CD4-positive, alpha-beta T cell (primary cell): ENCODE results near the gene SORCS2. TPM values are rescaled to one million over a fixed set of nuclear protein-coding genes. Genes with fewer than 3 reads are reported as not detected.

ENCODE experiments used
- ATAC-seq: fragments of 200-7000 bp; cut with Tn5 transposase; one replicate; pipeline ENCODE4 v1.10.0; 2022; ENCODE audit warnings: mild to moderate bottlenecking; ENCODE audit not compliant: poor library complexity
- CTCF ChIA-PET: fragments of 350-600 bp; sonication (Branson Sonifier 250); formaldehyde crosslinking; loops from one replicate; lab custom pipeline; 2021; ENCODE audit warnings: antibody characterized with exemption, inconsistent platforms; lab: Charles Lee
- POLR2A ChIA-PET: fragments of 350-600 bp; sonication (Branson Sonifier 250); formaldehyde crosslinking; loops from one replicate; lab custom pipeline; 2021; ENCODE audit warnings: antibody characterized with exemption, inconsistent platforms; lab: Charles Lee
- DNase-seq, 14 experiments: peaks; one replicate each; pipeline ENCODE4 v3.0.0-alpha.2; 2013 to 2020; ENCODE audit warnings: mixed read lengths in 2 of 14
- H3K27ac ChIP-seq, 2 donors: one replicate each; pipeline versions ENCODE4 v1.5.1 to v1.7.0; 2013; ENCODE audit warnings: low read length in 2 of 2, low read depth in 1 of 2, mild to moderate bottlenecking in 1 of 2
- H3K27me3 ChIP-seq, 2 experiments: 1 replicate in 1 of 2; 2 replicates in 1 of 2; pipeline versions ENCODE4 v1.6.1 to v1.7.0; 2013; ENCODE audit warnings: low read length in 2 of 2, control low read depth in 1 of 2, mild to moderate bottlenecking in 1 of 2, moderate library complexity in 1 of 2; ENCODE audit not compliant: insufficient read depth in 2 of 2, control insufficient read depth in 1 of 2
- H3K36me3 ChIP-seq: one replicate; pipeline ENCODE4 v1.6.1; 2013; ENCODE audit warnings: low read length, control low read depth; ENCODE audit not compliant: insufficient read depth
- H3K4me1 ChIP-seq: one replicate; pipeline ENCODE4 v1.6.1; 2013; ENCODE audit warnings: low read length, control low read depth; ENCODE audit not compliant: insufficient read depth
- H3K4me3 ChIP-seq: one replicate; pipeline ENCODE4 v1.5.1; 2013; ENCODE audit warnings: mild to moderate bottlenecking, low read length, moderate library complexity
- H3K9me3 ChIP-seq, 2 experiments: 1 replicate in 1 of 2; 2 replicates in 1 of 2; pipeline versions ENCODE4 v1.6.1 to v1.7.0; 2013; ENCODE audit warnings: low read length in 2 of 2, mild to moderate bottlenecking in 2 of 2, control low read depth in 1 of 2, moderate library complexity in 1 of 2; ENCODE audit not compliant: control insufficient read depth in 1 of 2, insufficient read depth in 1 of 2
- H3K27ac Mint-ChIP-seq: one replicate; pipeline ENCODE4 v1.8.0; 2020; ENCODE audit warnings: mixed read lengths
- H3K27me3 Mint-ChIP-seq: one replicate; pipeline ENCODE4 v1.8.0; 2021; ENCODE audit warnings: mixed read lengths
- H3K36me3 Mint-ChIP-seq: one replicate; pipeline ENCODE4 v1.8.0; 2021; ENCODE audit warnings: low read depth, mixed read lengths
- H3K4me1 Mint-ChIP-seq: one replicate; pipeline ENCODE4 v1.8.0; 2021; ENCODE audit warnings: low read depth, mixed read lengths
- H3K4me3 Mint-ChIP-seq: one replicate; pipeline ENCODE4 v1.8.0; 2020; ENCODE audit warnings: mild to moderate bottlenecking, mixed read lengths
- H3K9me3 Mint-ChIP-seq: one replicate; pipeline ENCODE4 v1.8.0; 2020; ENCODE audit warnings: mixed read lengths
- intact Hi-C, 2 experiments: fragments of 100-400 bp; cut with DNase I in 1 of 2; cut with micrococcal nuclease in 1 of 2; formaldehyde crosslinking; loops; one replicate each; pipeline versions ENCODE4 v1.15.1 to v1.9.0; 2023 to 2025; cut with DNase I, micrococcal nuclease
- total RNA-seq, 174 experiments: library from RNA in 2 of 174; stranded (reverse) in 2 of 174; gene quantifications; one replicate each; pipeline ENCODE4 v1.2.3 and lab custom pipeline; 2021 to 2026
- TF ChIP-seq, protein P1 (sequence below): fragments of 200-600 bp; IDR thresholded peaks from one replicate; pipeline ENCODE4 v1.8.0; 2022; ENCODE audit warnings: antibody characterized with exemption, mild to moderate bottlenecking

The SORCS2 gene
- total RNA-seq, 2 experiments from 2014 or later = not detected

- ChIA-PET POLR2A (no interaction called here), CTCF (no interaction called here)
- Histone ChIP-seq H3K9me3 (no peaks in the 10 kb centered on the region), H3K4me1 (no peaks in the 10 kb centered on the region), H3K27ac (no peak overlapping the region), H3K27me3 (peaks cover 0 to 2% of the 10 kb centered on the region in 2 experiments), H3K4me3 (no peak overlapping the region), H3K36me3 (no peaks in the 10 kb centered on the region)
- ATAC-seq (no peak), DNase-seq (no peak)
- Mint-ChIP-seq H3K36me3 (no peaks in the 10 kb centered on the region), H3K4me1 (no peaks in the 10 kb centered on the region), H3K4me3 (no peak overlapping the region), H3K27me3 (peaks cover 24% of the 10 kb centered on the region), H3K27ac (no peak overlapping the region), H3K9me3 (no peaks in the 10 kb centered on the region)
- intact Hi-C loops = no loop called here
- TF ChIP-seq, protein P1, sequence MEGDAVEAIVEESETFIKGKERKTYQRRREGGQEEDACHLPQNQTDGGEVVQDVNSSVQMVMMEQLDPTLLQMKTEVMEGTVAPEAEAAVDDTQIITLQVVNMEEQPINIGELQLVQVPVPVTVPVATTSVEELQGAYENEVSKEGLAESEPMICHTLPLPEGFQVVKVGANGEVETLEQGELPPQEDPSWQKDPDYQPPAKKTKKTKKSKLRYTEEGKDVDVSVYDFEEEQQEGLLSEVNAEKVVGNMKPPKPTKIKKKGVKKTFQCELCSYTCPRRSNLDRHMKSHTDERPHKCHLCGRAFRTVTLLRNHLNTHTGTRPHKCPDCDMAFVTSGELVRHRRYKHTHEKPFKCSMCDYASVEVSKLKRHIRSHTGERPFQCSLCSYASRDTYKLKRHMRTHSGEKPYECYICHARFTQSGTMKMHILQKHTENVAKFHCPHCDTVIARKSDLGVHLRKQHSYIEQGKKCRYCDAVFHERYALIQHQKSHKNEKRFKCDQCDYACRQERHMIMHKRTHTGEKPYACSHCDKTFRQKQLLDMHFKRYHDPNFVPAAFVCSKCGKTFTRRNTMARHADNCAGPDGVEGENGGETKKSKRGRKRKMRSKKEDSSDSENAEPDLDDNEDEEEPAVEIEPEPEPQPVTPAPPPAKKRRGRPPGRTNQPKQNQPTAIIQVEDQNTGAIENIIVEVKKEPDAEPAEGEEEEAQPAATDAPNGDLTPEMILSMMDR = no peak
These were observed 104.5 kb downstream of the SORCS2 start for GRCh38 chr4:7296661-7297335.

DNA sequence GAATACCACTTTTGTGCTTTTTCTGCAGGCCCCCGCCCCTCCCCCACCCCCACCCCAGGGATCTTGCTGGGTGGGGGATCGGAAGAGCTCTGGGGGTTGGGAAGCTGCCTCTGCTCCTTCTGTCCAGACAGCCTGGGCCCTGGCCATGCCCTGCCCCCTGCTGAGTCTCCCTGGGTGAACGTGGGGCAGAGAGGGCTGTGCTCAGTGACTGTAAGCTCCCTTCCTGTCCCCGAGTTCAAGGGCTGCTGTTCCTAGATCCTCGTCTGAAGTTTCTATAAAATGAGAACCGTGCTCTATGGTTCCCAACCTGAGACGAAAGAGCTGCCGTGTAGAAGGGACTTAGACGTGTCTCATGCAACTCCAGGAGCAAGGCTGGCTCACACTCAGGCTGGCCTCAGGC lies 105.0 kb downstream of the SORCS2 start:
- H3K27me3 Mint-ChIP-seq = peaks cover 26% of the 10 kb centered on the region
- H3K36me3 ChIP-seq = no peaks in the 10 kb centered on the region
- no peak overlapping the region for H3K4me3 Mint-ChIP-seq
- no peaks in the 10 kb centered on the region for H3K36me3 Mint-ChIP-seq
- H3K4me1 ChIP-seq = no peaks in the 10 kb centered on the region
- H3K9me3 Mint-ChIP-seq = no peaks in the 10 kb centered on the region
- peaks cover 0 to 3% of the 10 kb centered on the region in 2 experiments for H3K9me3 ChIP-seq
- no peak overlapping the region for H3K4me3 ChIP-seq
- intact Hi-C loops = no loop called here
- no peak for DNase-seq
- no peak for ATAC-seq
- ChIA-PET POLR2A (no interaction called here), CTCF (no interaction called here)
- H3K27ac ChIP-seq = no peak overlapping the region
- H3K4me1 Mint-ChIP-seq = no peaks in the 10 kb centered on the region
- H3K27me3 ChIP-seq = peaks cover 0 to 2% of the 10 kb centered on the region in 2 experiments
- H3K27ac Mint-ChIP-seq = no peak overlapping the region
- TF ChIP-seq, protein P1 = no peak

GRCh38 chr4:7297881-7298280 lies 105.5 kb downstream of the SORCS2 start:
- ATAC-seq = no peak
- Histone ChIP-seq H3K27ac (no peak overlapping the region), H3K4me3 (no peak overlapping the region), H3K9me3 (peaks cover 0 to 4% of the 10 kb centered on the region in 2 experiments), H3K36me3 (no peaks in the 10 kb centered on the region), H3K4me1 (no peaks in the 10 kb centered on the region), H3K27me3 (peaks cover 0 to 2% of the 10 kb centered on the region in 2 experiments)
- Mint-ChIP-seq H3K9me3 (no peaks in the 10 kb centered on the region), H3K27ac (no peak overlapping the region), H3K27me3 (peaks cover 26% of the 10 kb centered on the region), H3K4me3 (no peak overlapping the region), H3K36me3 (no peaks in the 10 kb centered on the region), H3K4me1 (no peaks in the 10 kb centered on the region)
- ChIA-PET POLR2A (no interaction called here), CTCF (no interaction called here)
- TF ChIP-seq, protein P1 = no peak
- intact Hi-C loops = no loop called here
- no peak for DNase-seq
